ENCODE results near the gene MUC4.

Gene MUC4

GRCh38 chr3:195762249-195762585 lies 49.5 kb downstream of the MUC4 start:
- no peaks in the 10 kb centered on the region for H3K27me3 ChIP-seq (ENCODE audit: control insufficient read depth, low read length)

GRCh38 chr3:195761567-195762248 lies 50.0 kb downstream of the MUC4 start:
- Histone ChIP-seq H4K20me1 (ENCODE audit: control insufficient read depth, insufficient read depth, low read depth, low read length) (no peaks in the 10 kb centered on the region), H3K9me3 (ENCODE audit: control insufficient read depth, insufficient read depth, low read length) (no peaks in the 10 kb centered on the region; the same call in 1 of the 2 replicates), H3K79me2 (ENCODE audit: control insufficient read depth, low read length) (no peaks in the 10 kb centered on the region), H3K9me2 (replicated peaks; ENCODE audit: control insufficient read depth, low read length) (no peaks in the 10 kb centered on the region), H3F3A (ENCODE audit: control insufficient read depth, insufficient read depth) (no peaks in the 10 kb centered on the region), H3K4me3 (ENCODE audit: low read length) (no peak overlapping the region), H3K36me3 (ENCODE audit: control insufficient read depth, low read length) (no peaks in the 10 kb centered on the region), H3K4me1 (ENCODE audit: control insufficient read depth, low read length) (no peaks in the 10 kb centered on the region), H3K27me3 (ENCODE audit: control insufficient read depth, low read length) (no peaks in the 10 kb centered on the region), H3K27ac (ENCODE audit: low read depth, low read length) (no peak overlapping the region), H3K4me2 (ENCODE audit: low read length) (no peak overlapping the region)
- TF ChIP-seq EZH2phosphoT487 (IDR thresholded peaks at IDR 0.05; ENCODE audit: borderline replicate concordance, low read length) = no peak
- TF ChIP-seq CTCF (IDR thresholded peaks at IDR 0.05; ENCODE audit: low read depth, low read length, poor library complexity, severe bottlenecking) = no peak

More at GRCh38 chr3:195762249-195762585, 49.5 kb downstream of the MUC4 start:
- Histone ChIP-seq H3K27ac (ENCODE audit: low read depth, low read length) (no peak overlapping the region), H3F3A (ENCODE audit: control insufficient read depth, insufficient read depth) (no peaks in the 10 kb centered on the region), H3K79me2 (ENCODE audit: control insufficient read depth, low read length) (no peaks in the 10 kb centered on the region), H4K20me1 (ENCODE audit: control insufficient read depth, insufficient read depth, low read depth, low read length) (no peaks in the 10 kb centered on the region), H3K4me3 (ENCODE audit: low read length) (no peak overlapping the region), H3K4me1 (ENCODE audit: control insufficient read depth, low read length) (no peaks in the 10 kb centered on the region), H3K4me2 (ENCODE audit: low read length) (no peak overlapping the region), H3K36me3 (ENCODE audit: control insufficient read depth, low read length) (no peaks in the 10 kb centered on the region), H3K9me2 (replicated peaks; ENCODE audit: control insufficient read depth, low read length) (no peaks in the 10 kb centered on the region), H3K9me3 (ENCODE audit: control insufficient read depth, insufficient read depth, low read length) (no peaks in the 10 kb centered on the region; the same call in 1 of the 2 replicates)
- TF ChIP-seq EZH2phosphoT487 (IDR thresholded peaks at IDR 0.05; ENCODE audit: borderline replicate concordance, low read length) = no peak
- TF ChIP-seq CTCF (IDR thresholded peaks at IDR 0.05; ENCODE audit: low read depth, low read length, poor library complexity, severe bottlenecking) = no peak

GRCh38 chr3:195761123-195761566 lies 50.6 kb downstream of the MUC4 start:
- Histone ChIP-seq H3F3A (ENCODE audit: control insufficient read depth, insufficient read depth) (no peaks in the 10 kb centered on the region), H3K4me2 (ENCODE audit: low read length) (no peak overlapping the region), H3K27me3 (ENCODE audit: control insufficient read depth, low read length) (no peaks in the 10 kb centered on the region), H4K20me1 (ENCODE audit: control insufficient read depth, insufficient read depth, low read depth, low read length) (no peaks in the 10 kb centered on the region), H3K79me2 (ENCODE audit: control insufficient read depth, low read length) (no peaks in the 10 kb centered on the region), H3K36me3 (ENCODE audit: control insufficient read depth, low read length) (no peaks in the 10 kb centered on the region), H3K9me2 (replicated peaks; ENCODE audit: control insufficient read depth, low read length) (no peaks in the 10 kb centered on the region), H3K4me3 (ENCODE audit: low read length) (no peak overlapping the region), H3K27ac (ENCODE audit: low read depth, low read length) (no peak overlapping the region), H3K9me3 (ENCODE audit: control insufficient read depth, insufficient read depth, low read length) (no peaks in the 10 kb centered on the region; the same call in 1 of the 2 replicates), H3K4me1 (ENCODE audit: control insufficient read depth, low read length) (no peaks in the 10 kb centered on the region)
- no peak for TF ChIP-seq CTCF (IDR thresholded peaks at IDR 0.05; ENCODE audit: low read depth, low read length, poor library complexity, severe bottlenecking)
- no peak for TF ChIP-seq EZH2phosphoT487 (IDR thresholded peaks at IDR 0.05; ENCODE audit: borderline replicate concordance, low read length)
